Gastroesophageal sphincter (tissue), 4 donors: ENCODE results near the gene GRWD1. TPM values are rescaled to one million over a fixed set of nuclear protein-coding genes. Genes with fewer than 3 reads are reported as not detected.

Experiments used
- ATAC-seq: fragments of 150-250 bp; one replicate; pipeline ENCODE4 v1.9.1; 2016; ENCODE audit warnings: mild to moderate bottlenecking, moderate library complexity
- H3K27ac ChIP-seq, 4 donors: fragments of 200-600 bp; sonication (generic) in 3 of 4; 1 replicate in 3 of 4; 2 replicates in 1 of 4; pipeline ENCODE4 v1.5.1; 2016 to 2019
- H3K27me3 ChIP-seq: fragments of 200-600 bp; sonication (generic); one replicate; pipeline ENCODE4 v1.5.1; 2019
- H3K36me3 ChIP-seq, 2 donors: fragments of 200-600 bp; sonication (generic); one replicate each; pipeline ENCODE4 v1.5.1; 2019; ENCODE audit warnings: control low read depth in 1 of 2
- H3K4me1 ChIP-seq, 3 donors: fragments of 200-600 bp; sonication (generic); 1 replicate in 2 of 3; 2 replicates in 1 of 3; pipeline ENCODE4 v1.5.1; 2016 to 2019; ENCODE audit warnings: control low read depth in 2 of 3
- H3K4me3 ChIP-seq, 2 donors: fragments of 200-600 bp; sonication (generic); one replicate each; pipeline ENCODE4 v1.5.1; 2019; ENCODE audit warnings: mild to moderate bottlenecking in 1 of 2, moderate library complexity in 1 of 2
- H3K9me3 ChIP-seq, 3 donors: fragments of 200-600 bp; sonication (generic); one replicate each; pipeline ENCODE4 v1.5.1; 2017 to 2019; ENCODE audit warnings: control low read depth in 2 of 3
- CTCF ChIP-seq, 4 experiments: fragments of 200-600 bp in 2 of 4; fragments of 450-650 bp in 2 of 4; sonication (generic) in 1 of 4; IDR thresholded peaks; one replicate each; pipeline ENCODE4 v1.5.1; 2017 to 2019; ENCODE audit warnings: antibody characterized with exemption in 4 of 4, mild to moderate bottlenecking in 2 of 4, moderate library complexity in 2 of 4
- EP300 ChIP-seq: sonication (generic); formaldehyde crosslinking; IDR thresholded peaks from one replicate; pipeline ENCODE4 v1.6.1; 2017; ENCODE audit warnings: antibody characterized with exemption, mild to moderate bottlenecking
- POLR2A ChIP-seq, 2 donors: fragments of 450-650 bp; IDR thresholded peaks; one replicate each; pipeline ENCODE4 v1.6.1; 2017; ENCODE audit warnings: antibody characterized with exemption in 2 of 2, mild to moderate bottlenecking in 2 of 2, moderate library complexity in 1 of 2
- POLR2AphosphoS5 ChIP-seq: sonication (generic); formaldehyde crosslinking; IDR thresholded peaks from one replicate; pipeline ENCODE4 v1.6.1; 2017; ENCODE audit warnings: antibody characterized with exemption
- WGBS, 2 donors: methylation state at CpG; one replicate each; pipeline ENCODE4 v1.1.5; 2018; ENCODE audit warnings: low coverage in 1 of 2; 5-methylcytosine and 5-hydroxymethylcytosine counted together
- total RNA-seq, 4 donors: library from RNA; depleted of rRNA; stranded (reverse); fragments of >200 nt; gene quantifications; one replicate each; pipeline ENCODE4 v1.1.0, GENCODE V29; 2016

GRWD1 gene
- total RNA-seq, 4 donors from 2014 or later = 28.9 to 33.1 (median 32.7) TPM

GRCh38 chr19:48477698-48478338, 32.0 kb downstream of the GRWD1 start:
- H3K27ac ChIP-seq = peak overlapping the region in 2 of 4 donors; percentile 5 to 36

GRCh38 chr19:48478339-48479256, 32.8 kb downstream of the GRWD1 start:
- Histone ChIP-seq H3K27me3 (no peaks in the 10 kb centered on the region), H3K4me1 (peaks cover 0 to 29% (median 3%) of the 10 kb centered on the region in 3 donors), H3K9me3 (no peaks in the 10 kb centered on the region), H3K36me3 (peaks cover 0 to 59% of the 10 kb centered on the region in 2 donors), H3K4me3 (no peak overlapping the region), H3K27ac (peak overlapping the region in 3 of 4 donors; percentile 5 to 95 (median 17))
- ATAC-seq = no peak
- no peak for TF ChIP-seq POLR2A (IDR thresholded peaks at IDR 0.05)
- TF ChIP-seq EP300 = no peak
- no peak for TF ChIP-seq POLR2AphosphoS5
- no peak for TF ChIP-seq CTCF (IDR thresholded peaks at IDR 0.05)
- WGBS, 2 donors = 79 to 80% methylated on average over 3 to 6 of the region's 29 CpGs

More at GRCh38 chr19:48477698-48478338, 32.0 kb downstream of the GRWD1 start:
- ATAC-seq = no peak
- H3K9me3 ChIP-seq = no peaks in the 10 kb centered on the region
- H3K36me3 ChIP-seq = peaks cover 0 to 67% of the 10 kb centered on the region in 2 donors
- H3K4me1 ChIP-seq = peaks cover 0 to 29% (median 3%) of the 10 kb centered on the region in 3 donors
- no peaks in the 10 kb centered on the region for H3K27me3 ChIP-seq
- no peak overlapping the region for H3K4me3 ChIP-seq
- 78% methylated on average over 3 of the region's 22 CpGs; no CpG with 5 or more reads in 1 of the 2 donors for WGBS, 2 donors
- TF ChIP-seq EP300 (no peak), POLR2AphosphoS5 (no peak), POLR2A (IDR thresholded peaks at IDR 0.05) (no peak), CTCF (IDR thresholded peaks at IDR 0.05) (no peak)

GRCh38 chr19:48479686-48480085, 33.9 kb downstream of the GRWD1 start:
- Histone ChIP-seq H3K9me3 (no peaks in the 10 kb centered on the region), H3K27ac (peak overlapping the region; percentile 45 to 95 (median 90)), H3K4me1 (peaks cover 0 to 29% (median 3%) of the 10 kb centered on the region in 3 donors), H3K27me3 (no peaks in the 10 kb centered on the region), H3K4me3 (peak overlapping the region in 1 of 2 donors; percentile 67), H3K36me3 (peaks cover 0 to 48% of the 10 kb centered on the region in 2 donors)
- no CpG with 5 or more reads among the region's 7 CpGs for WGBS, 2 donors
- TF ChIP-seq CTCF (IDR thresholded peaks at IDR 0.05) (no peak), POLR2AphosphoS5 (no peak), POLR2A (IDR thresholded peaks at IDR 0.05) (no peak), EP300 (no peak)
- ATAC-seq = peak; percentile 21

- H3K27me3 ChIP-seq = no peaks in the 10 kb centered on the region
- WGBS, 2 donors = 6% methylated on average over 7 of the region's 32 CpGs; no CpG with 5 or more reads in 1 of the 2 donors
- peak overlapping the region; percentile 45 to 95 (median 90) for H3K27ac ChIP-seq
- H3K4me1 ChIP-seq = peaks cover 0 to 29% (median 3%) of the 10 kb centered on the region in 3 donors
- peaks cover 0 to 43% of the 10 kb centered on the region in 2 donors for H3K36me3 ChIP-seq
- peak overlapping the region; percentile 39 to 67 for H3K4me3 ChIP-seq
- no peaks in the 10 kb centered on the region for H3K9me3 ChIP-seq
- ATAC-seq = peak; percentile 80
- no peak for TF ChIP-seq EP300
- peak; percentile 64 for TF ChIP-seq POLR2AphosphoS5
These were observed 34.4 kb downstream of the GRWD1 start for GRCh38 chr19:48480183-48480557.
